ENCODE results near the gene GAS2L2. TPM values are rescaled to one million over a fixed set of nuclear protein-coding genes. Genes with fewer than 3 reads are reported as not detected.

The GAS2L2 gene
- total RNA-seq, 1 donor from 2014 or later, result 3.1 TPM

- peaks cover 79% of the 10 kb centered on the region for H3K36me3 ChIP-seq
- H3K4me1 ChIP-seq, result peaks cover 51% of the 10 kb centered on the region
- intact Hi-C loops (cut with DNase I), result no loop called here
- no peak for DNase-seq
- H3K27me3 ChIP-seq (ENCODE audit: low read depth), result no peaks in the 10 kb centered on the region
- no peaks in the 10 kb centered on the region for H3K9me3 ChIP-seq
- peak overlapping the region; percentile 66 for H3K27ac ChIP-seq
- TF ChIP-seq CTCF (IDR thresholded peaks at IDR 0.05), result no peak
- H3K4me3 ChIP-seq, result no peak overlapping the region
- ATAC-seq, result peak; percentile 92
Measured at GRCh38 chr17:35716897-35717465, 36.1 kb downstream of the GAS2L2 start.

GRCh38 chr17:35716173-35716572 lies 36.9 kb downstream of the GAS2L2 start:
- Histone ChIP-seq H3K4me1 (peaks cover 51% of the 10 kb centered on the region), H3K4me3 (no peak overlapping the region), H3K9me3 (no peaks in the 10 kb centered on the region), H3K27me3 (ENCODE audit: low read depth) (no peaks in the 10 kb centered on the region), H3K27ac (peak overlapping the region; percentile 66), H3K36me3 (peaks cover 78% of the 10 kb centered on the region)
- DNase-seq (no peak), ATAC-seq (no peak)
- intact Hi-C loops (cut with DNase I), result no loop called here
- no peak for TF ChIP-seq CTCF (IDR thresholded peaks at IDR 0.05)

- TF ChIP-seq CTCF (IDR thresholded peaks at IDR 0.05), result no peak
- no peak for ATAC-seq
- Histone ChIP-seq H3K4me3 (no peak overlapping the region), H3K27ac (no peak overlapping the region), H3K36me3 (peaks cover 81% of the 10 kb centered on the region), H3K4me1 (peaks cover 51% of the 10 kb centered on the region), H3K27me3 (ENCODE audit: low read depth) (no peaks in the 10 kb centered on the region), H3K9me3 (no peaks in the 10 kb centered on the region)
- no peak for DNase-seq
- intact Hi-C loops (cut with DNase I), result no loop called here
Measured at GRCh38 chr17:35715416-35715815, 37.6 kb downstream of the GAS2L2 start.

GRCh38 chr17:35714988-35715387 lies 38.1 kb downstream of the GAS2L2 start:
- peaks cover 83% of the 10 kb centered on the region for H3K36me3 ChIP-seq
- intact Hi-C loops (cut with DNase I), result no loop called here
- H3K27me3 ChIP-seq (ENCODE audit: low read depth), result no peaks in the 10 kb centered on the region
- peaks cover 51% of the 10 kb centered on the region for H3K4me1 ChIP-seq
- no peaks in the 10 kb centered on the region for H3K9me3 ChIP-seq
- DNase-seq, result no peak
- TF ChIP-seq CTCF (IDR thresholded peaks at IDR 0.05), result no peak
- no peak for ATAC-seq
- no peak overlapping the region for H3K4me3 ChIP-seq
- H3K27ac ChIP-seq, result no peak overlapping the region

- H3K36me3 ChIP-seq, result peaks cover 86% of the 10 kb centered on the region
- ATAC-seq (no peak), DNase-seq (no peak)
- no peak for TF ChIP-seq CTCF (IDR thresholded peaks at IDR 0.05)
- peaks cover 48% of the 10 kb centered on the region for H3K4me1 ChIP-seq
- H3K9me3 ChIP-seq, result no peaks in the 10 kb centered on the region
- H3K27ac ChIP-seq, result no peak overlapping the region
- intact Hi-C loops (cut with DNase I), result no loop called here
- H3K4me3 ChIP-seq, result no peak overlapping the region
- H3K27me3 ChIP-seq (ENCODE audit: low read depth), result no peaks in the 10 kb centered on the region
Measured at GRCh38 chr17:35713069-35713728, 39.8 kb downstream of the GAS2L2 start.

Data from lower lobe of right lung (tissue), 2 donors.